Skeletal muscle tissue (tissue), 4 donors: ENCODE measurements around the gene FAM120AOS. TPM values are rescaled to one million over a fixed set of nuclear protein-coding genes. Genes with fewer than 3 reads are reported as not detected.

Source experiments
- H3K27ac ChIP-seq: one replicate; pipeline ENCODE4 v1.7.0; 2013; ENCODE audit warnings: mild to moderate bottlenecking, low read depth, low read length, inconsistent platforms
- H3K27me3 ChIP-seq, 3 donors: one replicate each; pipeline ENCODE4 v1.7.0; 2013; ENCODE audit warnings: low read length in 3 of 3; ENCODE audit not compliant: control insufficient read depth in 3 of 3, insufficient read depth in 3 of 3
- H3K36me3 ChIP-seq, 3 donors: one replicate each; pipeline ENCODE4 v1.7.0; 2013; ENCODE audit warnings: low read length in 3 of 3; ENCODE audit not compliant: control insufficient read depth in 3 of 3, insufficient read depth in 3 of 3
- H3K4me1 ChIP-seq, 3 donors: one replicate each; pipeline ENCODE4 v1.7.0; 2013; ENCODE audit warnings: low read length in 3 of 3, mild to moderate bottlenecking in 3 of 3; ENCODE audit not compliant: control insufficient read depth in 3 of 3, insufficient read depth in 3 of 3
- H3K4me3 ChIP-seq, 3 donors: one replicate each; pipeline ENCODE4 v1.7.0; 2013; ENCODE audit warnings: low read length in 3 of 3
- H3K9ac ChIP-seq, 3 donors: one replicate each; pipeline ENCODE4 v1.7.0; 2013; ENCODE audit warnings: low read length in 3 of 3, mild to moderate bottlenecking in 3 of 3, moderate library complexity in 2 of 3, low read depth in 1 of 3
- H3K9me3 ChIP-seq, 3 donors: one replicate each; pipeline ENCODE4 v1.7.0; 2013; ENCODE audit warnings: low read length in 3 of 3; ENCODE audit not compliant: control insufficient read depth in 3 of 3
- total RNA-seq: library from RNA; depleted of rRNA; stranded (reverse); fragments of >200 nt; gene quantifications from one replicate; pipeline ENCODE4 v1.2.3, GENCODE V29; 2014
- donor health status: Osteomylitis.

FAM120AOS gene
- total RNA-seq, 1 donor from 2014 or later: 24.5 TPM

GRCh38 chr9:93470391-93470790, 17.0 kb upstream of the FAM120AOS start:
- no peaks in the 10 kb centered on the region for H3K9me3 ChIP-seq
- H3K9ac ChIP-seq: no peak overlapping the region
- peaks cover 0 to 5% (median 5%) of the 10 kb centered on the region in 3 donors for H3K36me3 ChIP-seq
- no peaks in the 10 kb centered on the region for H3K27me3 ChIP-seq
- H3K4me1 ChIP-seq: peaks cover 23 to 40% (median 33%) of the 10 kb centered on the region in 3 donors
- H3K27ac ChIP-seq: no peak overlapping the region
- H3K4me3 ChIP-seq: no peak overlapping the region

- H3K4me3 ChIP-seq: peak overlapping the region; percentile 3 to 34 (median 29)
- peak overlapping the region; percentile 8 to 55 (median 10) for H3K9ac ChIP-seq
- H3K36me3 ChIP-seq: peaks cover 0 to 5% (median 5%) of the 10 kb centered on the region in 3 donors
- peak overlapping the region; percentile 49 for H3K27ac ChIP-seq
- H3K27me3 ChIP-seq: no peaks in the 10 kb centered on the region
- H3K4me1 ChIP-seq: peaks cover 23 to 39% (median 35%) of the 10 kb centered on the region in 3 donors
- no peaks in the 10 kb centered on the region for H3K9me3 ChIP-seq
Measured at GRCh38 chr9:93468763-93469456, 15.5 kb upstream of the FAM120AOS start.

DNA sequence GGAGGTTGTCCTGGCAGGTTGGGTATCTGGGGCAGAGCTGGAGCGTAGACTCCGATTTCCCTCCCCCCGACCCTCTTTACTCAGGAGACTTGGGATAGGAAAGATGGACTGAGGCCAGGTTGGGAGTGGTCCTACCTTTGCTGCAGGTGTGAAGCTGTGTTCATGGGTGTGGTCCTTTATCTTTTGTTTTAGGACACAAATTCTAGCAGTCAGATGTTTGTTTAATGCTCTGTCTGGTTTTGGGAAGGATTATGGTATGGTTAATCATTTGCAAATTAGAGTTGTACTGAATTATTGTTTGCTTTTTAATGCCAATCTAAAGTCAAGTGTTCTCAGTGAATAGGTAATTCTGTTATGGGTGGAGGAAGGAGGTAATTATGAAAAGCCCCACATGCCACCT, 14.1 kb upstream of the FAM120AOS start:
- H3K9ac ChIP-seq: no peak overlapping the region

GRCh38 chr9:93467062-93467416, 13.7 kb upstream of the FAM120AOS start:
- Histone ChIP-seq H3K27ac (no peak overlapping the region), H3K4me1 (peaks cover 23 to 39% (median 35%) of the 10 kb centered on the region in 3 donors), H3K9me3 (no peaks in the 10 kb centered on the region), H3K36me3 (peaks cover 0 to 5% (median 3%) of the 10 kb centered on the region in 3 donors), H3K9ac (no peak overlapping the region), H3K4me3 (peak overlapping the region in 1 of 3 donors; percentile 2), H3K27me3 (no peaks in the 10 kb centered on the region)

More for the DNA sequence above, 14.1 kb upstream of the FAM120AOS start:
- Histone ChIP-seq H3K27ac (no peak overlapping the region), H3K4me3 (no peak overlapping the region), H3K36me3 (peaks cover 0 to 5% (median 3%) of the 10 kb centered on the region in 3 donors), H3K9me3 (no peaks in the 10 kb centered on the region), H3K27me3 (no peaks in the 10 kb centered on the region), H3K4me1 (peaks cover 23 to 39% (median 35%) of the 10 kb centered on the region in 3 donors)

DNA sequence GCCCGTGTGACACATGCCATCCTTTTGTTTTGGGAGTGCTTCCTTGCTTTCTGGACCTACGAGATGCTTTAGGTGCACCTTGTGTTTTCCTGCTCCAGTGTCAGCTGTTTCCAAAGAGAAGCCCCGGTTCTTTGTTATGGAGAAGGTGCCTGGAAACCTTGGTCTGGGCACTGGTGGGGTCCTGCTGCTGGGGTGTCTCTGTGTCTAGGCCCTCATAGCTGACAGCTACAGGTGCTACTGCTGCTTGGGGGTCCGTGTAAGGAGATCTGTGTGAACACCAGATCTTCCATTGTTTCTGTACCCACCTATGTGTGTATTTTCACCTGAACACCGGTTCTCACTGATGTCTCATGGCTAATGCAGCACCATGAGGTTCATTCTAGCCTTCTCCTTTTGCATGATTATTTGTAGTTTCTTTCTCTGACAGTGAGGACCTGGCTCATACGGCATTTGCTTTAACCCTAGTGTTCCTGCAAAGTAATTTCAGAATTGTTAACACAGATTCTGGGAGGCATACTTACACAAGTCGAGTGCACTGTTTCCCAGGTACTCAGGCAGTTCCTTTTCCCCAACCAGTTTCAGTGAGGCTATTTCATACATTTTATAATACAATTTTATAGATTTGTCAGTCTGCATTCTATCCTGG, 13.2 kb upstream of the FAM120AOS start:
- Histone ChIP-seq H3K4me3 (peak overlapping the region in 1 of 3 donors; percentile 2), H3K9me3 (no peaks in the 10 kb centered on the region), H3K36me3 (peaks cover 0 to 5% (median 3%) of the 10 kb centered on the region in 3 donors), H3K27ac (no peak overlapping the region), H3K9ac (no peak overlapping the region), H3K27me3 (no peaks in the 10 kb centered on the region), H3K4me1 (peaks cover 23 to 39% (median 35%) of the 10 kb centered on the region in 3 donors)

DNA sequence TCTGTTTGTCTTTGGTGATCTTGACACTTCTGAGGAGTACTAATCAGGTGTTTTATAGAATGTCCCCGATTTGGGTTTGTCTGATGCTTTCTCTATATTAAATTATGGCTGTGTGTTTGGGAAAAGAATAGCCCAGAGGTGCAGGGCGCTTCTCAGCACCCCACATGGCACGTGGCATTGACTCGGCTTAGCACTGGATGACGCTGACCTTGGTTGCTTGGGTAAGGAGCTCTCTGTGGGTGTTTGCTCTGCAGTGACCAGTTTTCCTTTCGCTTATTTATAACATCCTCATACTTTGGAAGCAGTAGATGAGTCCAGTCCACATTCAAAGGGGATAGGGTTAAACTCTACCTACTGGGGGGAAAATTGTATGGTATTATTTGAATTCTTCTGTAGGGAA, 12.5 kb upstream of the FAM120AOS start:
- H3K9me3 ChIP-seq: no peaks in the 10 kb centered on the region
- H3K27ac ChIP-seq: no peak overlapping the region
- H3K4me3 ChIP-seq: no peak overlapping the region
- H3K27me3 ChIP-seq: no peaks in the 10 kb centered on the region
- peaks cover 23 to 32% (median 31%) of the 10 kb centered on the region in 3 donors for H3K4me1 ChIP-seq
- H3K36me3 ChIP-seq: no peaks in the 10 kb centered on the region
- H3K9ac ChIP-seq: no peak overlapping the region

DNA sequence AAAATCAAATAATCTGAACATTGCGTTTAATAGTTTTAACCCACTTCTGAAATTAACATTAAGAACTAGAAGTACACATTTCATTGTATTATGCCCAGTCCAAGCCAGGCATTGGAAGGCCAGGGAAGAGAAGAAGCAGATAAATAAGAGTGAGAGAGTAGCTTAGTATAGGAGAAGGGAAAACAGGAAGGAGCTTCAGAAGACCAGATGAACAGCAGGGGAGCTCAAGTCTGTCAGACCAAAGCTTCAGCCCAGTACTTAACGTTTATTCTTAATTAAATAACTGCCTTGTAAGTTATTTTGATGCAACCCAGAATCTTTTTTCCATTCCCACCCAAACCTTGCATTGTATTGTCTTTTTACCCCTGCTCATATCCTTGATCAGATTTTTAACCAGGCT, 11.5 kb upstream of the FAM120AOS start:
- Histone ChIP-seq H3K9me3 (no peaks in the 10 kb centered on the region), H3K4me1 (peaks cover 23 to 31% (median 26%) of the 10 kb centered on the region in 3 donors), H3K27me3 (no peaks in the 10 kb centered on the region), H3K9ac (no peak overlapping the region), H3K27ac (no peak overlapping the region), H3K36me3 (no peaks in the 10 kb centered on the region), H3K4me3 (no peak overlapping the region)

DNA sequence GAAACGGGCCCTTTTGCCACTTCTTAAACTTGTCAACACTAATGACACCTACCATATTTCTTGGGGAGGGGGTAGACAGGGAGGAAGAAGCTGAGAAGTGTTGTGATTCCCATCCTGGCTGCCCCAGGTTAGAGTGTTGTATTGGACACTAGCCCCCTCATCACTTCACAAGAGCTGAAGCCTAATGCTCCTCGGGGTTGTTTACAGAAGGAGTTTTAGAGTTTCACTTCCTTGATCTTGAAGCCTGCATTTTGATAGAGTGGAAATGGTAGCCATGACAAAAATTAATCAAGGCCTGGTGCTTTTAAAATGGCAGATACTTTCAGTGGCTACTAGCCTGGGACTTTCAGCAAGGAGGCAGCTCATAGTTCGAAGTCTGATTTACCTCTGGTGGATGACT, 11.0 kb upstream of the FAM120AOS start:
- no peak overlapping the region for H3K9ac ChIP-seq
- no peaks in the 10 kb centered on the region for H3K36me3 ChIP-seq
- no peaks in the 10 kb centered on the region for H3K9me3 ChIP-seq
- H3K4me3 ChIP-seq: no peak overlapping the region
- H3K27ac ChIP-seq: no peak overlapping the region
- no peaks in the 10 kb centered on the region for H3K27me3 ChIP-seq
- H3K4me1 ChIP-seq: peaks cover 26 to 35% (median 31%) of the 10 kb centered on the region in 3 donors

GRCh38 chr9:93463638-93464248, 10.4 kb upstream of the FAM120AOS start:
- Histone ChIP-seq H3K27ac (no peak overlapping the region), H3K4me1 (peaks cover 29 to 35% (median 32%) of the 10 kb centered on the region in 3 donors), H3K27me3 (no peaks in the 10 kb centered on the region), H3K9me3 (no peaks in the 10 kb centered on the region), H3K9ac (no peak overlapping the region), H3K4me3 (no peak overlapping the region), H3K36me3 (no peaks in the 10 kb centered on the region)

- H3K27me3 ChIP-seq: no peaks in the 10 kb centered on the region
- no peak overlapping the region for H3K4me3 ChIP-seq
- H3K9ac ChIP-seq: no peak overlapping the region
- no peak overlapping the region for H3K27ac ChIP-seq
- H3K9me3 ChIP-seq: no peaks in the 10 kb centered on the region
- H3K36me3 ChIP-seq: no peaks in the 10 kb centered on the region
- H3K4me1 ChIP-seq: peaks cover 24 to 33% (median 26%) of the 10 kb centered on the region in 3 donors
Measured at GRCh38 chr9:93461821-93462220, 8.4 kb upstream of the FAM120AOS start.
